GM21717 (cell line): ENCODE measurements around the gene WDR81.
"Not testable (repeated sequence)": the region's sequence is repeated elsewhere in the genome, so short reads cannot be mapped to it uniquely, and the experiment has no call there.

Experiments
- ATAC-seq: cut with Tn5 transposase; IDR thresholded peaks from one replicate; pipeline ENCODE4 v1.9.1; 2021; ENCODE audit warnings: mild to moderate bottlenecking, moderate library complexity; ENCODE audit not compliant: unreplicated experiment

Gene WDR81

DNA sequence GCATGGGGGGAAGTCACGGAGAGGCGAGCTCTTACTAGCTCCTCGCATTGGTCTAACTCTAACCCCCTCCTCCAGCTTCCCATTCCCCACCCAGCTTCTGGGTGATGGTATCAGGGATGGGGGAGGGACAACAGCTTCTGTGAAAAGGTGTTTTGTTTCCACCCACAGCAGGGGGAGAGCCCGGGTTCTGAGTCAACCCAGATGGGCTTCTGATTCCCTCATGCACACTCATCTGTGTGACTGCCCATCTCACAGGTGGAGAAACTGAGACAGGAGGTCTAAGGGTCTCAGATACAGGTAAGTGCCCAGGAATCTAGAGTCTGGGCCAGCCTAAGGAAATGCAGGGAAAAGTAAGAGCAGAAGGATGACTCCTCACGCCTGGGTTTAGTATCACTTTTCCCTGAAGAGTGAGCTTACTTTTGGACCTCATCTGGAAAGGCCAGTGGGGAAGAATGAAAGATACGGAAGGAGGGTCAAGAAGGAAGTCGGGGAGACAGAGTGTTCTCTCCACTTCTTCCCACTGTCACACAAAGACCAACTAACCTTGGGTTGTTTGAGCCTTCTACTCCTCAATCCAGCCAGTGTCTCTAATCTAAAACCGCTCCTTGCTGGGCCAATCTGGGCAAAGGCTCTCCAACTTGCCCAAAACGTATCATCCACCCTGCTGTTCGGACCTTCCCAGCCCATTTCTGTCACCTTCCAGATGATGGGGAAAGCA lies 11.2 kb upstream of the WDR81 start:
- ATAC-seq = no peak

DNA sequence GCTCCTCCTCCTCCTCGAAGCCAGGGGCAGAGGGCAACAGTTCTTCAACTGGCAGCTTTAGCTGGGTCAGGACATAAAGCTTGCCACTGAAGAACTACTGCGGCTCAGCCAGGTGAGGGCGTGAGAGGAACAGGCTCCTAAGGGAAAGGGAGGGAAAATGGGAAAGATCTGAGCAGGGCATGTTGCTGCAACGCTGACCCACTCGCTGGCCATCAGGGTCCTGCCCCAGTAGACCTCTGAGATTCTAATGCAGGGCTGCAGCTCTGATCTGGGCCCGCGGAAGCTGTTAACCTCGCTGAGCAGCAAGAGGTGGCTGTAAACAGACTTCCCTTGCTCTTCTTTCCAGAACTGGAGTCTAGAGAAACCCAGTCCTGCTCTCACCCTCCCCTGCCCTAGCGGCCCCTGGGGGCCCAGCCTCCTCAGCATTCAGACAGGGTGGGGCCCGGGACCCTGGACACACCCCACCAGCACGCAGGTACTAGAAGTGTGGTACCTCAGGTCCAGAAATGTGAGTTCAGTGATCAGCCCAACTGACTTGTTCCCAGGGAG lies 10.6 kb upstream of the WDR81 start:
- no peak for ATAC-seq

DNA sequence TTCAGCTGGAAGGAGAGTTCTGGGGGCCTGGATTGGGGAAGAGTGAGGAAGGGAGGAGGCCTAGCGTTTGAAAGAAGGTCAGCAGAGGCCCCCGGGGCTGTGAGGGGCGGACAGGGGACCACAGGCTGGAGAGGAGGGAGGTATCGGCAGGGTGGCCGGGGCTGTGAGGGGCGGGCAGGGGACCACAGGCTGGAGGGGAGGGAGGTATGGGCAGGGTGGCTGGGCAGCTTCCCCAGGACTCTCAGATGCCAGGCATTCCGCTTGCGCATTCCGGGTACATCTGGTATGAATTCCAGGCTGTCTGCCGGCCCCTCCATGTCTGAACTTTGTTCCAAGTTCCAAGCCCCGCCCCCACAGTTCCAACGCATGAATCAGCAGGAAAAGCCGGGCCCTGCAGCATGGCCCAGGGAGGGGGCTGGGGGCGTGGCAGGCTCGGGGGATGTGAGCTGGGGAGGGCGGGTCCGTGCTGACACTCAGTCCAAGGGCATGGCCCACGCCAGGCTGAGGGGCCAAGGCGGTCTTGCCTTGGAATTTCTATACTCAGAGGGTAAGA lies 10.0 kb upstream of the WDR81 start:
- ATAC-seq = no peak

DNA sequence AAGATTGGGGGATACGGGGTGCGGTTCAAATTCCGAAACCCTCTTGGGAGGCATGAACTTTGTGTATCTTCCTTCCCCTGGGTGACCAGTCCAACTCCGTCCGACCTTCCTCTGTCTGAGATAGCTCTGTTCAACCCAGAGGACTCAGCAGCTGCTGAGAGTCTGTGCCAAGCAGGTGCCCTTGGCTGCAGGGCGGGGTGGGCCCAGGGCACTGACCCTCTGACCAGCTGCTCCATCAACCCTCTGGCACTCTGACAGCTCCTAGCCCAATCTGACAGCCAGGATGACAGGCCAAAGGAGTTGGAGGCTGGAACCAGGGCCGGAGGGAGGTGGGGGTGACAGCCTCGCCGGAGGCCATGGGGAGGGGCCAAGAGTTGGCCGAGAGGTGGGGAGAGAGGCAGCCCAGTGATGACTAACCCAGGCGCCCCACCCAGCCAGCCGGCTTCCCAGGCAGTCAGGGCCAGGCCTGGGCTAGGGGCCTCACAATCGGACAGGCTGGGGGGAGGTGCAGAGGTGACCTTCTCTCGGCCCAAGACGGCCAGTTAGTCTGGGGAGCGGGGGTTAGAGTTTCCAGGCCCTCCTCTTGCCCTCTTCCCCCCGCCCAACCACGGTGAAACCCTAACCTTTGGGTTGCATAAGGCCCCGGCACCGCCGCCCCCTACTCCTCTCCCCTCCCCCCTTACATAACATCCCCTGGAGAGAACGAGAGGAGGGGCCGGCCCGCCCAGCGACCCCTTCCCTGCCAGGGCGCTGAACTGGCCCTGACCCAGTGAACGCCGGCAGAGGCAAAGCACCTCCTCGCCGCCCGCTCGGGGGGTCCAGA lies 9.3 kb upstream of the WDR81 start:
- no peak for ATAC-seq

DNA sequence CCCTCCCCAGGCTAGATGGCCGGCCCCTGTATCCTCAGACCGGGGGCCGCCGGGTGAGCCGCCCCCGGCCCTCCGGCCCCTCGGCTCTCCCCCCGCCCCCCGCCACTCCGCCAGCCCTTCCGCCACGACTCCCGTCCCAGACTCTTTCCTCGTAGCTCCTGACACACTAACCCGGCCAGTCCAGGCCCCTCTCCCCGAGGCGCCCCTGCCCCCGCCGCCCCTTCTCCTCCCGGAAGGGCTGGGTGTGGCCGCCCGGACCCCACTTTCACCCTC lies 8.8 kb upstream of the WDR81 start:
- no peak for ATAC-seq

DNA sequence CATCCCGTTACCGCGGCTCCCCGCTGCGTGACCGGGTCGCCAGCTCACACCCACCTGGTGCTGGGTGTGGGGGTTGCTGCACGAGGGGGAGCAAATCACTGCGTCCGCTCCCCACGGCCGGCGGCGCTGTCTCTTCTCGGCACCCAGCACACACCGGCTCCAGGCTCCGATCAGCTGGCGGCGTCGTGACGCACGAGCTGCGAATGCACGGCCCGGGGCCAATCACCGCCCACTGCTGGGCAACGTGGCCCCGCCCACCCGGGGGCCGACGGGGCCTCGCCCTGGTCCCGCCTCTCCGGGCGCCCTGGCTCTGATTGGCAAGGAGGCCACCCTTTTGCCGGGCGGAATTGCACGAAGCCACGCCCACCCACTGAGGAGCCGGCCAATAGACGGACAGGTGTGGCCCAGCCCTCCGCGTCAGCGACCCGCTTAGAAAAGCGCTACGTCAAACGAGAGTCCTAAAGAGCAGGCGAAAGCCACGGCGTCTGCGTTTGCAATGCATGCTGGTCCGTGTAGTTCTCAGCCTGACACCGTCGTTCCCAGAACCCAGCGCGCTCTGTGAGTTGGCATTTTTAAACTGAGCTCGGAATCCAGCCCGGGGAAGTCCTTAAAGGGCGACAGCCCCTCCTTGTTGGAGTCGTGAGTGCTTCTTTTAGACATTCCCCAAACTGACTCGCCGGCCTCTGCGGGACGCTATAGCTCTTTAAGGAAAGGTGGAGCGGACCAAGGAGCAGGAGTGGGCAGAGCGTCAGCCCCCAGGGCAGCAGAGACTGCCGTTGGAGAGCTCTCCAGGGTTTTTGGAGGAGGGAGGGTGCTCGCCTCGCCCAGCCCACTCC lies 8.2 kb upstream of the WDR81 start:
- peak; percentile 66 for ATAC-seq

DNA sequence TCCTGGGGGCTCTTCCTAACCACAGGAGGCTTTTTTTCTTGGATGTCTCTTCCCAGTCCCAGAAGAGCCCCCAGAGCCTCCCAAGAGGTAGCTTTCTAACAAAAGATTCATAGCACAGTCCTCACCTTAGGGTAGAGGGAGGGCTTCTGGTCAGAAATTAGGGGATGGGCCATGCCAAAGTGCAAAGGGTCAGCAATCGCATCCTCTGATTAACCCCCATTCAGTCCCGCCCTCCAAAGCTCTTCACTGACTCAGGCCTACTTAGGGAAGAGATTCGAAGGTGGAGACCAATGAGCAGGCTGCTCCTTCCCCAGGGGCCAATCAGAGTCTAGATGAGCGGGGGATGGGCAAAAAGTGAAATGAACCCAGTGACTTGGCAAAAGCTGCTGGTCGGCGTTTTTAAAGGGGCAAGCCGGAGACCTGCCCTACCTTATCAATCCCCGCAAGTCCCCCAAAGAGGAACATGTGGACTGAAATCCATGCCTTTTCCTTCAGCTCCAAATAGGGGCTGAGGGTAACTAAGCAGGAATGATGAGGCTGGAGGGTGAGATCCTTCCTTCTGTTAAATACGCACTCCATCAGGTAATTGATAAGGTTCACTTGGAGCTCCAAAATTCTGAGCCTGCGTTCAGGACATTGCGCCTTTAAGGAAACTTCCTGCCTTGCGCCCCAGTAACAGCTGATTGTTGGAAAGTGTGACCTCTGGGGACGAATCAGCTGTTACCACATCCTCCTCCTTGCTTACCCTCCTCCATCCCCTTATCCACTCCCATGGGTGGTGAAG lies 7.4 kb upstream of the WDR81 start:
- ATAC-seq = peak; percentile 43

DNA sequence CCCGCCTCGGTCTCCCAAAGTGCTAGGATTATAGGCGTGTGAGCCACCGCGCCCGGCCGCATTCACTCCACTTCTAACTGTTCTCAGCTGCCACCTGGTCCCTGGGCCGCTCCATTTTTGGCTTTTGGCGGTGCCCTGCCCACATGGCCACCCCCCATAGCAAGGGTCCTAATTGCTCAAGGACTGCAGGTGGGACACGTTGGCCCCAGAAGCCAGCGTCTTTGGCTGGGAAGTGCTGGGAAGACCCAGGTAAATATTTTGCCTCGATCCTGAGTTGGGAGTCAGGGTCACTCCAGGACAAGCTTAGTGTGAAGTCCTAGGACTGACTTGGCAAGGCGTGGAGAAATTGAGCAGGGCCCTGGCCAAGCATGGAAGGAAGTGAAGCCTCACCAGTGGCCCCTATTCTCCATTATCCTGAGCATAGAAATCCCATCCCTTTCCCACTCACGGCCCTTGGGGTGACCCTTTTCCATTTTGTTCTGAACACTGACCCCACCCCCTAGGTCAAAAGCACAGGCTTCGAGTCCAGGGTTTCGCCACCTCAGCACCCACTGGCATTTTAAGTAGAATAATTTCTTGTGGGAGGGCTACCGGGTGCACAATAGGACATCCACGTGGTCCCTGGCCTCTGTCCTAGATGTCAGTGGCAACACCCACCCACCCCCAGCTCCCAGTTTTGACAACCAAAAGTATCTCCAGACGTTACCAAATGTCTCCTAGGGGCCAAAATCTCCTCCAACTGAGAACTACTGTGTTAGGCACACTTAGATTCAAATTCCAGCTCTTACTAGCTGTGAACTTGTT lies 5.9 kb upstream of the WDR81 start:
- ATAC-seq = no peak

DNA sequence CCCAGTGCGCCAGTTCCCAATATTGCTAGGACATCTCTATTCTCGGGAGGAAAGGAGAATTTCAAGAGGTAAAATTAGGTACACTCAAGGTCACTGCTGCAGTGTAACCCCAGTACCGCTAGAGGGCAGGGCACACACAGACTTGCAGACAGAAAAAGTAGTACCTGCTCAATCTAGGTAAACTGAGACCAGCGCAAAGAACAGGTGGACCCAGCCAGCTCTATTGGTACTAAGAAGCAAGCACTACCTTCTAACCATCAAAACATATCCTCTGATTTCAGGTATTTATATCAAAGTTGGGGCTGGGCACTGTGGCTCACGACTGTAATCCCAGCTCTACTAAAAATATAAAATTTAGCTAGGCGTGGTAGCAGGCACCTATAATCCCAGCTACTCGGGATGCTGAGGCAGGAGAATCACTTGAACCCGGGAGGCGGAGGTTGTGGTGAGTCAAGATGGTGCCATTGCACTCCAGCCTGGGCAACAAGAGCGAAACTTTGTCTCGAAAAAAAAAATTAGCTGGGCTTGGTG lies 3.6 kb upstream of the WDR81 start:
- no peak for ATAC-seq

DNA sequence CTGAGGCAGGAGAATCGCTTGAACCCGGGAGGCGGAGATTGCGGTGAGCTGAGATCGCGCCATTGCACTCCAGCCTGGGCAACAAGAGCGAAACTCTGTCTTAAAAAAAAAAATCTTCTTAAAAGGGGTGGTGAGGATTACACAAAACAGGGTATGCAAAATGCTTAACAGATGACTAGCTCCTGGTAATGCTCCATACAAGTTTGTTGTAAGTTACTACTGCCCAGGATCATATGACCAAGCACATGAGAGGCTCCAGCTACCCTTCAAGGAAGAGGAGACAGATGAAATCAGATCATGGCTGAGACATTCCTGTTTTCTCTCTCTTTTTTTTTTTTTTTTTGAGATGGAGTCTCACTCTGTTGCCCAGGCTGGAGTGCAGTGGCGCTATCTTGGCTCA lies 2.5 kb upstream of the WDR81 start:
- not testable (repeated sequence) for ATAC-seq

DNA sequence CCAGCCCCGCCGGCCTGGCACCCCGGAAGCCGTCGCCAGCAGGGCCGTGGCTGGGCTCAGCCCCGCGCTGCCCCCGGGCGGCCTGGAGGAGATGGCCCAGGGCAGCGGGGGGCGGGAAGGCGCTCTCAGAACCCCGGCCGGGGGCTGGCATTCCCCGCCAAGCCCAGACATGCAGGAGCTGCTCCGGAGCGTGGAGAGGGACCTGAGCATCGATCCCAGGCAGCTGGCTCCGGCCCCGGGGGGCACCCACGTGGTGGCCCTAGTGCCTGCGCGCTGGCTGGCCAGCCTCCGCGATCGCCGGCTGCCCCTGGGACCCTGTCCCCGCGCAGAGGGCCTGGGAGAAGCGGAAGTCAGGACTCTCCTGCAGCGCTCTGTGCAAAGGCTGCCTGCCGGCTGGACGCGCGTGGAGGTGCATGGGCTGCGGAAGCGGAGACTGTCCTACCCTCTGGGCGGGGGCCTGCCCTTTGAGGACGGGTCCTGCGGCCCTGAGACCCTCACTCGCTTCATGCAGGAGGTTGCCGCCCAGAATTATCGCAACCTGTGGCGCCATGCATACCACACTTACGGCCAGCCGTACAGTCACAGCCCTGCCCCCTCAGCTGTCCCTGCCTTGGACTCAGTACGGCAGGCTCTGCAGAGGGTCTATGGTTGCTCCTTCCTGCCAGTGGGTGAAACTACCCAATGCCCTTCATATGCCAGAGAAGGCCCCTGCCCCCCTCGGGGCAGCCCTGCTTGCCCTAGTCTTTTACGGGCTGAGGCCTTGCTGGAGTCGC lies 551 bp downstream of the WDR81 start:
- peak; percentile 13 for ATAC-seq

DNA sequence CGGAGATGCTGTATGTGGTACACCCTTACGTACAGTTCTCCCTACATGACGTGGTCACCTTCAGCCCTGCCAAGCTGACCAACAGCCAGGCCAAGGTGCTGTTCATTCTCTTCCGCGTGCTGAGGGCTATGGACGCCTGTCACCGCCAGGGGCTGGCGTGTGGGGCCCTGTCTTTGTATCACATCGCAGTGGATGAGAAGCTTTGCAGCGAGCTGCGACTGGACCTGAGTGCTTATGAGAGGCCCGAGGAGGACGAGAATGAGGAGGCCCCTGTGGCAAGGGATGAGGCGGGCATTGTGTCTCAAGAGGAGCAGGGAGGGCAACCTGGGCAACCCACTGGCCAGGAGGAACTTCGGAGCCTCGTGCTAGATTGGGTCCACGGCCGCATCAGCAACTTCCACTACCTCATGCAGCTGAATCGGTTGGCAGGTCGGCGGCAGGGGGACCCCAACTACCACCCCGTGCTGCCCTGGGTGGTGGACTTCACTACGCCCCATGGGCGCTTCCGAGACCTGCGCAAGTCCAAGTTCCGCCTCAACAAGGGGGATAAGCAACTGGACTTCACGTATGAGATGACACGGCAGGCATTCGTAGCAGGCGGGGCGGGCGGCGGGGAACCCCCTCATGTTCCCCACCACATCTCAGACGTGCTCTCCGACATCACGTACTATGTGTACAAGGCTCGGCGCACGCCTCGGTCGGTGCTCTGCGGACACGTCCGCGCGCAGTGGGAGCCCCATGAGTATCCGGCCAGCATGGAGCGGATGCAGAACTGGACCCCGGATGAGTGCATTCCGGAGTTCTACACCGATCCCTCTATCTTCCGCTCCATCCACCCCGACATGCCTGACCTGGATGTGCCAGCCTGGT lies 1.4 kb downstream of the WDR81 start:
- no peak for ATAC-seq

DNA sequence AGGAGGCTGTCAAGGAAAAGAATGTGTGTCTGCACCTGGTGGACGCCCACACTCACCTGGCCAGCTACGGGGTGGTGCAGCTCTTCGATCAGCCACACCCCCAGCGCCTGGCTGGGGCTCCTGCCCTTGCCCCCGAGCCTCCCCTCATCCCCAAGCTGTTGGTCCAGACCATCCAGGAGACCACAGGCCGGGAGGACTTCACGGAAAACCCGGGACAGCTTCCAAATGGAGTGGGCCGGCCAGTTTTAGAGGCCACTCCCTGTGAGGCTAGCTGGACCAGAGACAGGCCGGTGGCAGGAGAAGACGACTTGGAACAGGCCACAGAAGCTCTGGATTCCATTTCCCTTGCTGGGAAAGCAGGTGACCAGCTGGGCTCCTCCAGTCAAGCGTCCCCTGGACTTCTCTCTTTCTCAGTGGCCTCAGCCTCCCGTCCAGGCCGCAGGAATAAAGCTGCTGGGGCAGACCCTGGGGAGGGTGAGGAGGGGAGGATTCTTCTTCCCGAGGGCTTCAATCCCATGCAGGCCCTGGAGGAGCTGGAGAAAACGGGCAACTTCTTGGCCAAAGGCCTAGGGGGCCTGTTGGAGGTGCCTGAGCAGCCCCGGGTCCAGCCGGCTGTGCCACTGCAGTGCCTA lies 2.2 kb downstream of the WDR81 start:
- no peak for ATAC-seq

DNA sequence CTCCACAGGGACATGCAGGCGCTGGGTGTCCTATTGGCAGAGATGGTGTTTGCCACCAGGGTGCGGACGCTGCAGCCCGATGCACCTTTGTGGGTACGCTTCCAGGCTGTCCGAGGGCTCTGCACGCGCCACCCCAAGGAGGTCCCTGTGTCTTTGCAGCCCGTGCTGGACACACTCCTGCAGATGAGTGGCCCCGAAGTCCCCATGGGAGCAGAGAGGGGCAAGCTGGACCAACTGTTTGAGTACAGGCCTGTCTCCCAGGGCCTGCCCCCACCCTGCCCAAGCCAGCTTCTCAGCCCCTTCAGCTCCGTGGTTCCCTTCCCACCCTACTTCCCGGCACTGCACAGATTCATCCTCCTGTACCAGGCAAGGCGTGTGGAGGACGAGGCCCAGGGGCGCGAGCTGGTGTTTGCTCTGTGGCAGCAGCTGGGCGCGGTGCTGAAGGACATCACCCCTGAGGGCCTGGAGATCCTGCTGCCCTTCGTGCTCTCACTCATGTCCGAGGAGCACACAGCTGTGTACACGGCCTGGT lies 2.8 kb downstream of the WDR81 start:
- no peak for ATAC-seq

DNA sequence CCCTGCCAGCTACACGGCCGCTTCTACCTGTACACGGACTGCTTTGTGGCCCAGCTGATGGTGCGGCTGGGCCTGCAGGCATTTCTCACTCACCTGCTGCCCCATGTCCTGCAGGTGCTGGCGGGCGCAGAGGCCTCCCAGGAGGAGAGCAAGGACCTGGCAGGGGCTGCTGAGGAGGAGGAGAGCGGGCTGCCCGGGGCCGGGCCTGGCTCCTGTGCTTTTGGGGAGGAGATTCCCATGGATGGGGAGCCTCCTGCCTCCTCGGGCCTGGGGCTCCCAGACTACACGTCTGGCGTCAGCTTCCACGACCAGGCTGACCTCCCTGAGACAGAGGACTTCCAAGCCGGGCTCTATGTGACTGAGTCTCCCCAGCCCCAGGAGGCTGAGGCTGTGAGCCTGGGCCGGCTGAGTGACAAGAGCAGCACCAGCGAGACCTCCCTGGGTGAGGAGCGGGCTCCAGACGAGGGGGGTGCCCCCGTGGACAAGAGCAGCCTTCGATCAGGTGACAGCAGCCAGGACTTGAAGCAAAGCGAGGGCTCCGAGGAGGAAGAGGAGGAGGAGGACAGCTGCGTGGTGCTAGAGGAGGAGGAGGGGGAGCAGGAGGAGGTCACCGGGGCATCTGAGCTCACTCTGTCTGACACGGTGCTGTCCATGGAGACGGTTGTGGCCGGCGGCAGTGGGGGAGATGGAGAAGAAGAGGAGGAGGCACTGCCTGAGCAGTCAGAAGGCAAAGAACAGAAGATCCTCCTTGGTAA lies 3.5 kb downstream of the WDR81 start:
- ATAC-seq = no peak

DNA sequence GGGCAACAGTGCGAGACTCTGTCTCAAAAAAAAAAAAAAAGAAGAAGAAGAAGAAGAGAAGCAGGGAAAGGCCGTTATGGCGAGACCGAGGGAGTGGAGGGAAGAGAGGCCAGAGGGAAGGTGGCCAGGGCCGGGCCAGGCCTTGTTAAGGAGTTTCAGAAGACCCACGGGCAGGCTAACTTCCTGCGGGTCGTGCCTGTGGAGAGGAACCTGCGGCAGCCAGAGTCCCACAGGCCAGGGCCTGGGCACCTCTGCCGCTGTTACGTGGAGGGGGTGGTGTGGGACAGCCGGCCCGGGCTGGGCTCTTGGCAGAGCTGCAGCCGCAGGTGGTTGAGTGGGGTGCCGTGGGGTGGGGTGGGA lies 5.4 kb downstream of the WDR81 start:
- no peak for ATAC-seq
